ENCODE data around the gene PPP2R2B. TPM values are rescaled to one million over a fixed set of nuclear protein-coding genes. Genes with fewer than 3 reads are reported as not detected.

The PPP2R2B gene
- total RNA-seq, 1 donor from 2014 or later: 0.95 TPM

DNA sequence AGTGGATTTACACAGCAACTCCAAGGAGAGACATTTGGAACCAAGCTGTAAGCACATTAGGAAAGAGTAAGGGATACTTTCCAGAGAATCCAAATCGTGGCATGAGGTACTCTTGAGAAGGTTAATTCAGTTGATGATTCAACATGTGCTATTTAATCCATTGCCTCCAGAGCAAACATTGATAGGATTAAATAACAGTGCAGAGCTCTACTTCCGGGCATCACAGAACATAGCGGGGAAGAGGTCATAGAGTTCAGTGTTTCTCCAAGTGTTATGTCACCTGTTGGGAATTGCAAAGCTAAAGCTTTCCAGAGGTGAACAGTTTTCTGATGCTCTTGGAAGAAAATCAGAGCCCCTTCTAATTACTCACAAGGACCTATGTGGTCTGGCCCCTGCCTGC lies 127.5 kb downstream of the PPP2R2B start:
- H3K27ac ChIP-seq: no peak overlapping the region
- no peaks in the 10 kb centered on the region for H3K36me3 ChIP-seq
- no peaks in the 10 kb centered on the region for H3K9me3 ChIP-seq
- DNase-seq (no peak), ATAC-seq (no peak)
- TF ChIP-seq, protein P1, sequence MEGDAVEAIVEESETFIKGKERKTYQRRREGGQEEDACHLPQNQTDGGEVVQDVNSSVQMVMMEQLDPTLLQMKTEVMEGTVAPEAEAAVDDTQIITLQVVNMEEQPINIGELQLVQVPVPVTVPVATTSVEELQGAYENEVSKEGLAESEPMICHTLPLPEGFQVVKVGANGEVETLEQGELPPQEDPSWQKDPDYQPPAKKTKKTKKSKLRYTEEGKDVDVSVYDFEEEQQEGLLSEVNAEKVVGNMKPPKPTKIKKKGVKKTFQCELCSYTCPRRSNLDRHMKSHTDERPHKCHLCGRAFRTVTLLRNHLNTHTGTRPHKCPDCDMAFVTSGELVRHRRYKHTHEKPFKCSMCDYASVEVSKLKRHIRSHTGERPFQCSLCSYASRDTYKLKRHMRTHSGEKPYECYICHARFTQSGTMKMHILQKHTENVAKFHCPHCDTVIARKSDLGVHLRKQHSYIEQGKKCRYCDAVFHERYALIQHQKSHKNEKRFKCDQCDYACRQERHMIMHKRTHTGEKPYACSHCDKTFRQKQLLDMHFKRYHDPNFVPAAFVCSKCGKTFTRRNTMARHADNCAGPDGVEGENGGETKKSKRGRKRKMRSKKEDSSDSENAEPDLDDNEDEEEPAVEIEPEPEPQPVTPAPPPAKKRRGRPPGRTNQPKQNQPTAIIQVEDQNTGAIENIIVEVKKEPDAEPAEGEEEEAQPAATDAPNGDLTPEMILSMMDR (IDR thresholded peaks at IDR 0.05): no peak
- intact Hi-C loops (cut with DNase I): no loop called here
- no peak overlapping the region for H3K4me3 ChIP-seq
- no peaks in the 10 kb centered on the region for H3K27me3 ChIP-seq (ENCODE audit: low read depth)
- peaks cover 4% of the 10 kb centered on the region for H3K4me1 ChIP-seq

DNA sequence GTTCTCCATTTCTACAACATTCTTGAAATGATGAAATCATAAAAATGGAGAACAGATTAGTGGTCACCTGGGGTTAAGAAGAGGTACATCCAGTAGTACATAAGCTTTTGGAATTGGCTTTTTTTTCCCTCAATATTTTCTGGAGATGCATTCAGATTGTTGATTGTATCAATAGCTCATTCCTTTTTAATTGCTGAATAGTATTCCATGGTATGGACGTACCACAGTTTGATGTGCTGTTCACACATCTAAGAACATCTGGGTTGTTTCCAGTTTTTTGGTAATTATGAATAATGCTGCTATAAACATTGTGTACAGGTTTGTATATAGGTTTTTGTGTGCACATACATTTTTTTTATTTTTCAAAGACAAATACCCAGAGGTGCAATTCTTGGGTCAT lies 130.0 kb downstream of the PPP2R2B start:
- Histone ChIP-seq H3K9me3 (no peaks in the 10 kb centered on the region), H3K4me1 (peaks cover 4% of the 10 kb centered on the region), H3K36me3 (no peaks in the 10 kb centered on the region), H3K4me3 (no peak overlapping the region), H3K27me3 (ENCODE audit: low read depth) (no peaks in the 10 kb centered on the region), H3K27ac (no peak overlapping the region)
- ATAC-seq: no peak
- intact Hi-C loops (cut with DNase I): no loop called here
- TF ChIP-seq, protein P1 (IDR thresholded peaks at IDR 0.05): no peak
- DNase-seq: no peak

DNA sequence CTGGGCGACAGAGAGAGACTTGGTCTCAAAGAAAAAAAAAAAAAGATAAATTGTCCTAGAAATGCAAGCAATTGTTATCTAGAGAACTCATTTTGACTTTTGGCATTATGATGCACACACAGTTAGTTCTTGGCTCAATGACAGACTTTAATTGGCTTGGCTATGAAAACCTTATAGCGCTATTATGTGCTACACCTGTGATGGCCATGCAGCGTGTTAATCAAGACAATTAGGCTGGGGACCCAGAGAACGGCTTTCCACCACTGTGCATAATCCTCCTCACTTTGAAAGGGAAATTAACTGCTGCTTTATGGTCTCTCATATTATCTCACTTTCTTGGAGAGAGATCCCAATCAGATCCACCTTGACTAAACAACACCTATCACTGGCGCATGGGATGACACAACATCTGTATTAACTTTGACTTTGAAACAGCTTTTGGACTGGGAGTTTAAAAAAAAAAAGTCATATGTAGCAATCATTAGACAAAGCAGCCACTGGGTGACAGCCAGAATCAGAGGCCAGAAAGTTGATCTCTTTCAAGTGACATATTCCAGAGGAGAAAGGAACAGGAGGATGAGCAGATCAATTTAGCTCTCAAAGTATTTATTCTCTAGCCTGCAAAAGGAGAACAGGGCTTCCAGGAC lies 132.5 kb downstream of the PPP2R2B start:
- Histone ChIP-seq H3K4me1 (no peaks in the 10 kb centered on the region), H3K4me3 (no peak overlapping the region), H3K36me3 (no peaks in the 10 kb centered on the region), H3K27me3 (ENCODE audit: low read depth) (no peaks in the 10 kb centered on the region), H3K9me3 (no peaks in the 10 kb centered on the region), H3K27ac (no peak overlapping the region)
- intact Hi-C loops (cut with DNase I): no loop called here
- ATAC-seq: no peak
- TF ChIP-seq, protein P1 (IDR thresholded peaks at IDR 0.05): no peak
- no peak for DNase-seq

DNA sequence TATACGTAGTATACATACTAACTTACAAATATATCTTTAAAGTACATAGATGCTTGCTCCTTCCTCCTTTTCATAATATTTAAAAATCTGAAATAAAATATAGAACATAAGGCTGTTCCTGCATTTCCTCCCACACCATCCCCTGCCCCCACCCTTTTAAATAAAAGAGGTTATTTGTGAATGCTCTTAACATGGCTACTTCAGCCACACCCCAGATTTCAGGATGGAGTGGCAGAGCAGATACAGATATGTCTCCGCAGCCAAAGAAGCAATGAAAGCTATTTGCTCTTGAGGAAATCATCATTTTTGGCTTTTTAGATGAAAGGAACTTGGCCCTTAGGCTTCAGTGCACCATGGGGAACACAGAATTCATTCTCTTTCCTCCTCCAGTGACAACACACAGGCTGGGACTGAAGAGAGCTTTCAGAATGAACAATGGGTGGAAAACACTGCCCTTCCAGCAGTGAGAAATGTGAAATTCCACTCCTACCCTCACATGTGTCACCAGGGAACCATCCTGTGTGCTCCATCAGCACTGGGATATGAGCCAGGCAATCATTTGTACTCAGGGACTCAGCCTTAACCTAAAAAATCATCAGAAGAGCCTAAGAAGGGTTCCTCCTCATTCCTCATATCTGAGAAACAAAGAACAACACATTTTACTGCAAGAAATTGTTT lies 134.3 kb downstream of the PPP2R2B start:
- ATAC-seq (no peak), DNase-seq (no peak)
- Histone ChIP-seq H3K27me3 (ENCODE audit: low read depth) (no peaks in the 10 kb centered on the region), H3K4me1 (no peaks in the 10 kb centered on the region), H3K27ac (no peak overlapping the region), H3K9me3 (no peaks in the 10 kb centered on the region), H3K4me3 (no peak overlapping the region), H3K36me3 (no peaks in the 10 kb centered on the region)
- intact Hi-C loops (cut with DNase I): no loop called here
- TF ChIP-seq, protein P1 (IDR thresholded peaks at IDR 0.05): no peak

DNA sequence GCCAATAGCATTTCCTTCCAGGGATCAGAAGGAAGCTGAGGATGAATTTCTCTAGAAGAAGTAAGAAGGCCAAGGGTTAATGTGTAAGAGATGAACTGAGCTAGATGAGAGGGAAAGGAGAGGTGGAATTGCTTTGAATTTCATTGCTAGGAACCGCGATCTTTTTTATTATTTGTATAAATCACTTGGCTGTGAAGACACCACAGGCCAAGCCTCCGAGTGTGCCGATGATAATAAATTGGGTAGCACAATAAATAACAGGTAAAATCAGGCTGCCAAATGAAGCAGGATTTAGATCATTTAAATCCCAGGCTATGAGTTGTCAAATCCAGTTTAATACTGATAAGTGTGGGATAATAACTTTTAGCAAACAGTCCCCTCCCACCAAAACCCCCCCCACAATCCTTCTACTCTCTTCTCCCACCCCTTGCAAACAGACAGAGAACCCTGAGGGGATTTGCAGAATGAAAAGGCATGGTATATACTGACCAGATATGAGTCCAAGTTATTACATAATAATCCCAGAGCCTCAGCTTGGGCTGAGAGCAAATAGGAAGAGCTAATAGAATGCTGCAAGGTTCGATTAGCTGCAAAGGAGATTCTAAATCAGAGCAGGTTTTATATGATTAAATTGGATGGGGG lies 143.5 kb downstream of the PPP2R2B start:
- no peak for DNase-seq
- no peaks in the 10 kb centered on the region for H3K9me3 ChIP-seq
- no peak overlapping the region for H3K4me3 ChIP-seq
- H3K27ac ChIP-seq: no peak overlapping the region
- no peaks in the 10 kb centered on the region for H3K4me1 ChIP-seq
- no peaks in the 10 kb centered on the region for H3K27me3 ChIP-seq (ENCODE audit: low read depth)
- ATAC-seq: no peak
- H3K36me3 ChIP-seq: no peaks in the 10 kb centered on the region
- TF ChIP-seq, protein P1 (IDR thresholded peaks at IDR 0.05): no peak
- intact Hi-C loops (cut with DNase I): no loop called here
